Measurements from ENCODE around the gene CNTN6. TPM values are rescaled to one million over a fixed set of nuclear protein-coding genes. Genes with fewer than 3 reads are reported as not detected.

The CNTN6 gene
- total and polyA plus RNA-seq, 8 donors = 3.0 to 8.4 (median 6.7) TPM

DNA sequence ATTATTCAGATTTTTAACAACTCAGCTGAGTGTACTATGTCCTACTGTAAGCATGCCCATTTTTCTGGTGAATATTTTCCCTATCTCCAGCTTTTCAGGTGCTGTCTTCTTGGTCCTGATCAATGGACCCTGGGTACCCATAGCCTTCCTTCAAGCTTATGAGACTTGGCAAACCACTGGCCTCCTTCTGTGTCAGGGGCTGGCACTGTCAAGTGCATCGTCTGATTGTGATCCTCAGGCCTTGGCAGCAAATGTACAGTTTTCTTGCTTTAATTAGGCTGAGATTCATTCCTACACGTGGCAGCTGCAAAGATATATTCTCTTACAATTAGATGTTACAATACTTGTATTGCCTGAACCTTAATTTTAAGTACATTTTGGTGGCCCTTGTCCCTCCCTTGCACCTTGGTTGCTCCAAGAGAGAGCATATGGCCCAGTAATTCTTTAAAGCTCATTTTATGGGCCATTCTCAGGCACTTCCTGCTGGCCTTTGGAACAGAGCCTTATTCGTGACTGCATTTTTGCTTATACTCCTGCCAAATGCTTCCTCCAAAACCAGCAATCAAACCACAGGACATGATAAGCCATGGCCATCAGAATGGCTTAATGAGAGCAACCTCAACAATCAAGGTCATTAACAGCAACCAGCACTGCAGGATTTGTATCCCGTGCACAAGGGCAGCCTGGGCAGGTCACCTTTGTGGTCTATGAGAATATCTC lies 179.9 kb downstream of the CNTN6 start:
- no peaks in the 10 kb centered on the region for H3K4me1 ChIP-seq
- intact Hi-C loops (cut with DNase I) = no loop called here

DNA sequence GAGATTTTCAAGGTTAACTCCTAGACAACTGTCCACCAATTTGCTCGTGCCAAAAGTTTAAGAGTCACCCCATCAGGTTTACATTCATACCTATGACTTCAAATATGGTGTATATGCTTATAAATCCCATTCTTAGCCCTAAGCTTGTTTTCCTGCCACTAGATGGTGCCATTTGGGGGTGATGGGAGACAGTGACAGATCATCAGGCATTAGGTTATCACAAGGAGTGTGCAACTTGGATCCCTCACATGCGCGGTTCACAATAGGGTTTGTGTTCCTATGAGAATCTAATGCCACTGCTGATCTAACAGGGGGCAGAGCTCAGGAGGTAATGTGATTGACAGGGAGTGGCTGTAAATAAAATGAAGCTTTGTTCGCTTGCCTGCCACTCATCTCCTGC lies 182.7 kb downstream of the CNTN6 start:
- DNase-seq (no peak), ATAC-seq (no peak)
- intact Hi-C loops (cut with DNase I) = no loop called here
- no peak overlapping the region for H3K27ac ChIP-seq
- H3K4me1 ChIP-seq = no peaks in the 10 kb centered on the region
- H3K4me3 ChIP-seq = no peak overlapping the region
- H3K27me3 ChIP-seq = no peaks in the 10 kb centered on the region
- TF ChIP-seq, protein P1, sequence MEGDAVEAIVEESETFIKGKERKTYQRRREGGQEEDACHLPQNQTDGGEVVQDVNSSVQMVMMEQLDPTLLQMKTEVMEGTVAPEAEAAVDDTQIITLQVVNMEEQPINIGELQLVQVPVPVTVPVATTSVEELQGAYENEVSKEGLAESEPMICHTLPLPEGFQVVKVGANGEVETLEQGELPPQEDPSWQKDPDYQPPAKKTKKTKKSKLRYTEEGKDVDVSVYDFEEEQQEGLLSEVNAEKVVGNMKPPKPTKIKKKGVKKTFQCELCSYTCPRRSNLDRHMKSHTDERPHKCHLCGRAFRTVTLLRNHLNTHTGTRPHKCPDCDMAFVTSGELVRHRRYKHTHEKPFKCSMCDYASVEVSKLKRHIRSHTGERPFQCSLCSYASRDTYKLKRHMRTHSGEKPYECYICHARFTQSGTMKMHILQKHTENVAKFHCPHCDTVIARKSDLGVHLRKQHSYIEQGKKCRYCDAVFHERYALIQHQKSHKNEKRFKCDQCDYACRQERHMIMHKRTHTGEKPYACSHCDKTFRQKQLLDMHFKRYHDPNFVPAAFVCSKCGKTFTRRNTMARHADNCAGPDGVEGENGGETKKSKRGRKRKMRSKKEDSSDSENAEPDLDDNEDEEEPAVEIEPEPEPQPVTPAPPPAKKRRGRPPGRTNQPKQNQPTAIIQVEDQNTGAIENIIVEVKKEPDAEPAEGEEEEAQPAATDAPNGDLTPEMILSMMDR (IDR thresholded peaks at IDR 0.05) = no peak
- peaks cover 0 to 10% of the 10 kb centered on the region in 2 donors for H3K9me3 ChIP-seq
- no peaks in the 10 kb centered on the region for H3K36me3 ChIP-seq

More for the DNA sequence above, 179.9 kb downstream of the CNTN6 start:
- no peak overlapping the region for H3K4me3 ChIP-seq
- no peak overlapping the region for H3K27ac ChIP-seq
- TF ChIP-seq, protein P1 (IDR thresholded peaks at IDR 0.05) = no peak
- DNase-seq (no peak), ATAC-seq (no peak)
- no peaks in the 10 kb centered on the region for H3K27me3 ChIP-seq
- H3K9me3 ChIP-seq = peaks cover 0 to 10% of the 10 kb centered on the region in 2 donors
- no peaks in the 10 kb centered on the region for H3K36me3 ChIP-seq

DNA sequence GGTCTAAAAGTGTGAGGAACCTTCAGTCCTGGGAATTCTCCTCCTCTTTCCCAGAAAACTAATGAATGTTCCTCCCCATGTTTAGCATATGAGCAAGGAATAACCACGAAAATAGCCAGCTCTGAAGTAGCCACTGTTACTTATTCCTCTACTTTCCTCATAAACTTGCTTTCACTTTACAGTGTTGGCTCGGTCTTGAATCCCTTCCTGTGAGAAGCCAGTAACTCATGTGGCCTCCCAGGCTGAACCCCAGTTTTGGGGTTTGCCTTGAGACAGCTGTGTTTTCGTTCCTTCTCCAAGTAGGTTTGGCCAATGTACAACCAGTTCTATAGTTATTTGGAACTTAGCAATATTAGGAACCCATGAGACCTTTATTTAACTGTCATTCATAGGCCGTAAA lies 195.0 kb downstream of the CNTN6 start:
- ATAC-seq (no peak), DNase-seq (no peak)
- Histone ChIP-seq H3K9me3 (peaks cover 0 to 2% of the 10 kb centered on the region in 2 donors), H3K4me1 (no peaks in the 10 kb centered on the region), H3K36me3 (no peaks in the 10 kb centered on the region), H3K27ac (no peak overlapping the region), H3K4me3 (no peak overlapping the region), H3K27me3 (no peaks in the 10 kb centered on the region)
- TF ChIP-seq, protein P1 (IDR thresholded peaks at IDR 0.05) = no peak
- intact Hi-C loops (cut with DNase I) = no loop called here

DNA sequence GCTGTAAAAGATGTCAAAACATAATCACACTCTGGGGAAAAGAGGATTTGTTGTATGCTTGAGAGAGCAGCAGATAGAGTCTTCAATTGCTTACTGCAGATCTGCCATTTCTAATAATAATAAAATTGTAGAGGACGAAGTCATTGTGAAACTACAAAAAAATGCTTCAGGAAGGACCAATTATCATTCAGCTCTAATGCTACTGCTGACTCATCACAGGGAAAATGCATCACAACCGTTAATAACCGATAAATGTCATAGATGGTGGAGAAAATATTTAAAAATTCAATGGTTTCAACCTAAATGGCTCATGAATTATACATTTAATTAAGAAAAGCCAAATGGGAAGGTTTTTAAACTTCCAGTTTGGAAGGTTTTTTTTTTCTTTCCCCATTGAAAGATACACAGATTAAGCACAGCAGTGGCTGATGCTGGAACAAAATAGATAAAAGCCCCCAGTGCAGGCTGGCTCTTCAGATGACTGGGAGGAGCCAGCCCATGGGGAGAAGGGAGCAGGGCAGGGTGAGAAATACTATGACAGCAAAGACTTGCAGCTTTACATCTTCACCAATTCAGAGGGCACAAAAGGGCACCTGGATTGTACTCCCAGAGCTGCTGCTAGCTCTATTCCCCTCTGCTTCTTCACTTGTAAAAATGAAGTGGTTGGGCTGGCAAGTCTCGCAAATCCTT lies 196.1 kb downstream of the CNTN6 start:
- Histone ChIP-seq H3K27ac (no peak overlapping the region), H3K4me1 (no peaks in the 10 kb centered on the region), H3K36me3 (no peaks in the 10 kb centered on the region), H3K27me3 (no peaks in the 10 kb centered on the region), H3K4me3 (no peak overlapping the region), H3K9me3 (peaks cover 0 to 2% of the 10 kb centered on the region in 2 donors)
- DNase-seq (no peak), ATAC-seq (no peak)
- TF ChIP-seq, protein P1 (IDR thresholded peaks at IDR 0.05) = no peak
- intact Hi-C loops (cut with DNase I) = no loop called here

DNA sequence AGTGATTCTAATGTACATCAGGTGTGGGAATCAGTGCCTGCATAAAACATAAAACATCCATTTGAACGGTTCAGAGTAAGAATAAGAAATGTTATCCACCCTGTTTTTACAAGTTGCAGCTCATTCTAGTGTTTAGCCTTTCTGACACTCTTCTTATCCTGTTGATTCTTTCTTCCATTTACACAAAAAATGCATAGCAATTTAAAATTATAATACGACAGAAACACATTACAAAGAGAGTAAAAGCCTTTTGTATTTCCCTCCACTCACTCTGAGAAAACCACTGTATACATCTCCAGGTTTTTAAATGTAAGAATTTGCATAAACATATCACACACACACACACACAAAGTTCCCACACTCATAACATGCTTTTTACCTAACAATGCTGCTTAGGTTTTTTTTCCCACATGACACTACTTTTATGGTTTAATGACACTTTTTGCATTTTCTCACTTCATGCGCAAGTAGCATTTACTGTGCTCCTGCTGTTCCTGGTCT lies 199.8 kb downstream of the CNTN6 start:
- Histone ChIP-seq H3K27me3 (no peaks in the 10 kb centered on the region), H3K27ac (no peak overlapping the region), H3K36me3 (no peaks in the 10 kb centered on the region), H3K9me3 (no peaks in the 10 kb centered on the region), H3K4me3 (no peak overlapping the region), H3K4me1 (no peaks in the 10 kb centered on the region)
- ATAC-seq (no peak), DNase-seq (no peak)
- intact Hi-C loops (cut with DNase I) = no loop called here
- TF ChIP-seq, protein P1 (IDR thresholded peaks at IDR 0.05) = no peak
